DOHH2 (cell line): ENCODE results near the gene NKD1.

ENCODE experiments used
- H3F3A ChIP-seq: fragments of 200-600 bp; sonication (generic), shearing (Covaris generic); 2 replicates; pipeline ENCODE4 v1.6.0; 2016; ENCODE audit warnings: antibody characterized with exemption, mild to moderate bottlenecking; ENCODE audit not compliant: control insufficient read depth, insufficient read depth
- H3K27ac ChIP-seq: fragments of 200-600 bp; sonication (generic); 2 replicates; pipeline ENCODE4 v1.5.1; 2014; ENCODE audit warnings: low read depth, mild to moderate bottlenecking, low read length, moderate library complexity
- H3K27me3 ChIP-seq: fragments of 200-600 bp; sonication (generic); 2 replicates; pipeline ENCODE4 v1.6.1; 2014; ENCODE audit warnings: mild to moderate bottlenecking, low read length, mixed read lengths; ENCODE audit not compliant: control insufficient read depth
- H3K36me3 ChIP-seq: fragments of 200-600 bp; sonication (generic); 2 replicates; pipeline ENCODE4 v1.6.1; 2014; ENCODE audit warnings: mild to moderate bottlenecking, low read length, moderate library complexity, mixed read lengths; ENCODE audit not compliant: control insufficient read depth
- H3K4me1 ChIP-seq: fragments of 200-600 bp; sonication (generic); 2 replicates; pipeline ENCODE4 v1.6.1; 2014; ENCODE audit warnings: mild to moderate bottlenecking, low read length, mixed read lengths; ENCODE audit not compliant: control insufficient read depth
- H3K4me2 ChIP-seq: fragments of 200-600 bp; sonication (generic); 2 replicates; pipeline ENCODE4 v1.6.0; 2014; ENCODE audit warnings: mild to moderate bottlenecking, low read length, moderate library complexity
- H3K4me3 ChIP-seq: fragments of 200-600 bp; sonication (generic); 2 replicates; pipeline ENCODE4 v1.5.1; 2014; ENCODE audit warnings: mild to moderate bottlenecking, low read length, mixed read lengths
- H3K79me2 ChIP-seq: fragments of 200-600 bp; sonication (generic); 2 replicates; pipeline ENCODE4 v1.6.1; 2014; ENCODE audit warnings: mild to moderate bottlenecking, low read length, mixed read lengths; ENCODE audit not compliant: control insufficient read depth
- H3K9me2 ChIP-seq: fragments of 200-600 bp; sonication (generic); replicated peaks from 2 replicates; pipeline ENCODE4 v1.6.1; 2014; ENCODE audit warnings: mild to moderate bottlenecking, low read length, mixed read lengths; ENCODE audit not compliant: control insufficient read depth
- H3K9me3 ChIP-seq: fragments of 200-600 bp; sonication (generic); 2 replicates; pipeline ENCODE4 v1.6.1; 2014; ENCODE audit warnings: antibody characterized with exemption, low read length, mixed read lengths; ENCODE audit not compliant: control insufficient read depth, insufficient read depth
- H4K20me1 ChIP-seq: fragments of 200-600 bp; sonication (generic); 2 replicates; pipeline ENCODE4 v1.6.0; 2014; ENCODE audit warnings: low read depth, mild to moderate bottlenecking, antibody characterized with exemption, low read length, moderate library complexity; ENCODE audit not compliant: control insufficient read depth, insufficient read depth
- EZH2phosphoT487 ChIP-seq: fragments of 200-600 bp; sonication (generic); IDR thresholded peaks from 2 replicates; pipeline ENCODE4 v1.6.1; 2017; ENCODE audit warnings: borderline replicate concordance, mild to moderate bottlenecking, antibody characterized with exemption, low read length, moderate library complexity, mixed read lengths
- TF ChIP-seq, protein P1 (sequence below): fragments of 200-600 bp; sonication (generic); IDR thresholded peaks from one replicate; pipeline ENCODE4 v1.5.1; 2014; ENCODE audit warnings: antibody characterized with exemption, mild to moderate bottlenecking, low read depth, low read length; ENCODE audit not compliant: poor library complexity, severe bottlenecking

The NKD1 gene

DNA sequence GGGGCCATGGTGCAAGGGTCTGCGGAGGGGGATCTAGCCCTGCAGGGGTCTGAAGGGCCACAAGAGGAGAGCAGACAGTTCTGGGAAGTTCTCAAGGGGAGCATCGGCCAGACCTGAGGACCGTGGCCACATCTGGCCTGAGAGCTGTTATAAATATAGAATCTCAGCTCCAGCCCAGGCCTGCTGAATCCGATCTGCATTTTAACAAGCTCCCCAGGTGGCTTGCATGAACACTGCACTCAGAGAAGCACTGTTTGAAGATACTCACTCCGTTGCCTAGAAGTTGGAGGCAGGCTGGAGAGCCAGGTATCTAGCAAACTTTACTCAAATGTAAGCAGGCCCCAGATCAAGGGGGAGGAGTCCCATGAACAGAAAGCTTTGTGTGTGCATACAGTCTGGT is 61.3 kb downstream of the NKD1 start:
- Histone ChIP-seq H3K27ac (no peak overlapping the region), H3F3A (no peaks in the 10 kb centered on the region), H3K36me3 (no peaks in the 10 kb centered on the region), H3K79me2 (no peaks in the 10 kb centered on the region), H4K20me1 (no peaks in the 10 kb centered on the region), H3K4me3 (no peak overlapping the region), H3K9me2 (no peaks in the 10 kb centered on the region), H3K4me2 (no peak overlapping the region), H3K4me1 (no peaks in the 10 kb centered on the region), H3K9me3 (no peaks in the 10 kb centered on the region), H3K27me3 (no peaks in the 10 kb centered on the region)
- no peak for TF ChIP-seq EZH2phosphoT487
- TF ChIP-seq, protein P1, sequence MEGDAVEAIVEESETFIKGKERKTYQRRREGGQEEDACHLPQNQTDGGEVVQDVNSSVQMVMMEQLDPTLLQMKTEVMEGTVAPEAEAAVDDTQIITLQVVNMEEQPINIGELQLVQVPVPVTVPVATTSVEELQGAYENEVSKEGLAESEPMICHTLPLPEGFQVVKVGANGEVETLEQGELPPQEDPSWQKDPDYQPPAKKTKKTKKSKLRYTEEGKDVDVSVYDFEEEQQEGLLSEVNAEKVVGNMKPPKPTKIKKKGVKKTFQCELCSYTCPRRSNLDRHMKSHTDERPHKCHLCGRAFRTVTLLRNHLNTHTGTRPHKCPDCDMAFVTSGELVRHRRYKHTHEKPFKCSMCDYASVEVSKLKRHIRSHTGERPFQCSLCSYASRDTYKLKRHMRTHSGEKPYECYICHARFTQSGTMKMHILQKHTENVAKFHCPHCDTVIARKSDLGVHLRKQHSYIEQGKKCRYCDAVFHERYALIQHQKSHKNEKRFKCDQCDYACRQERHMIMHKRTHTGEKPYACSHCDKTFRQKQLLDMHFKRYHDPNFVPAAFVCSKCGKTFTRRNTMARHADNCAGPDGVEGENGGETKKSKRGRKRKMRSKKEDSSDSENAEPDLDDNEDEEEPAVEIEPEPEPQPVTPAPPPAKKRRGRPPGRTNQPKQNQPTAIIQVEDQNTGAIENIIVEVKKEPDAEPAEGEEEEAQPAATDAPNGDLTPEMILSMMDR = no peak

DNA sequence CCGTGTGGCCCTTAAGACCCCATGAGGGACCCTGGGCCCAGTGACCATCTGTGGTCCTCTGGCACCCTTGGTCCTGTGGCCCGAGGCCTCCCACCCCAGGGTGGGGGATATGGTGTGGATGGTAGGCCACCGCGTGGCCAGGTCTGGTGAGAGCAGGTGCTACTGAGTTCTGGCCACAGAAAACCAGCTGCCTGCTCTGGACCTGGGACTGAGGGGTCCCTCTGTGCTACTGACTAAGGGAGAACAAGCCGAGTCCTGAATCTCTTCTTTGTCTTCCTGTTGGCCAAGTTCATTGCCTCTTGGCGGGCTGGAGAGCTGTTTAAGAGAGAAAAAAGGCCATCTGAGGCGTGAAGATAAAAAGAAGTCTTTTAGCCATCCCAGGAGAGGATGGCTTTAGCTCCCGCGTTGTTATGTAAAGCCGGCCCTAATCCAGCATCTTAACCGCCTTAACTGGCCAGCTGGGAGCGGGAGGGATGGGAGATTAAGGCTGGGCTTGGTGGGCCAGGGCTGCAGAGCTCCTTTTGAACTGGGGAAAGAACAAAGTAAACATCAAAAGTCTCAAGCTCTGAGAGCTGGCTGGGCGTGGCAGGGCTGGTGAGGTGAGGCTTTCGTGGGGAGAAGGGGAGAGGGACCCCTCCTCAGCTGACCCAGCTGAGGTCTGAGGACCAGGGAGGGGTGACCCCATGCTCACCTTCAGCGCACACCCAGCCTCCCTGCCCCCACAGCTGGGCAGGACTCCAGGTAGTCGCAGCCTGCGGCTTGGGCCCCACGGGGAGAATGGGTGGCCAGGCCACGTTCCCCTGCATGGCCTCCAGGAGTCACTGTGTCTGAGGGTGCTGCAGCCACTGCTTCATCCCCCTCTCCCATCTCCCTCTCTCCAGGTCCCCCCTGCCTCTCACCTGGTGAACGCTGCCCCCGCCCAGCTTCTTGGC is 62.4 kb downstream of the NKD1 start:
- Histone ChIP-seq H3F3A (no peaks in the 10 kb centered on the region), H3K4me2 (no peak overlapping the region), H3K36me3 (no peaks in the 10 kb centered on the region), H3K27ac (no peak overlapping the region), H3K4me1 (no peaks in the 10 kb centered on the region), H3K27me3 (no peaks in the 10 kb centered on the region), H3K4me3 (no peak overlapping the region), H4K20me1 (no peaks in the 10 kb centered on the region), H3K79me2 (no peaks in the 10 kb centered on the region), H3K9me3 (no peaks in the 10 kb centered on the region), H3K9me2 (no peaks in the 10 kb centered on the region)
- TF ChIP-seq EZH2phosphoT487 = no peak
- TF ChIP-seq, protein P1 = peak; percentile 4

DNA sequence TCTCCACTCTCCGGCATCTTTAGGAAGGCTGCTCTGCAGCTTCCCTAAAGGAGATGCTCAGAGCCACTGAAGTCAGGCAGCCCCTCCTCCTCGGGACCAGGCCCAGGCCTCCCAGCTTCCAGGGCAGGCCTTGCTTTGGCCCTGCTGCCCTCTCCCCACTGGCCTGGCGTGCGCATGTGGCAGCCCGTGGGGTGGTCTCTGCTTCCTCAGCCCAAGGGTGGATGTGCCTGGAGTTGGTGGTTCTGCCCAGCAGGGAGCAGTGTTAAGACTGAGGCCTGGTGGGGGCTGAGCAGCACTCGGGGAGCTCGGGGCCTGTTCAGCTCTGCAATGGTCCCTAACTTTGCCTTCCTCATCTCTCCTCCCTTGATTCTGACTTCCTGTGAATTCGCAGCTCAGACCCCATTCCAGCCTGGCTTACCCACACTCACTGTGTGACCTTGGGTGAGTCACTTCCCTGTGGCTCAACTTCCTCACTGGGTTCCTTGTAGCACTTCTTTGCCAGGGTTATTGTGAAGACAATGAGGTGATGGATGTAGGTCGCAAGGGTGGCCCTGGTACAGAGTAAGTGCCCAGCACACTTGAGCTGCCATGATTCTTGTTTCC is 63.2 kb downstream of the NKD1 start:
- no peaks in the 10 kb centered on the region for H3K27me3 ChIP-seq
- no peak overlapping the region for H3K4me2 ChIP-seq
- no peak overlapping the region for H3K4me3 ChIP-seq
- H3K27ac ChIP-seq = no peak overlapping the region
- no peaks in the 10 kb centered on the region for H3K4me1 ChIP-seq
- no peaks in the 10 kb centered on the region for H3K79me2 ChIP-seq
- no peaks in the 10 kb centered on the region for H3K9me3 ChIP-seq
- no peaks in the 10 kb centered on the region for H3F3A ChIP-seq
- H3K9me2 ChIP-seq = no peaks in the 10 kb centered on the region
- H4K20me1 ChIP-seq = no peaks in the 10 kb centered on the region
- no peak for TF ChIP-seq EZH2phosphoT487
- TF ChIP-seq, protein P1 = no peak
- no peaks in the 10 kb centered on the region for H3K36me3 ChIP-seq
